Testis (tissue), 2 donors: ENCODE results near the gene SYNRG.

Experiments used
- CTCF ChIP-seq, 3 experiments: fragments of 450-650 bp in 2 of 3; fragments of 200-600 bp in 1 of 3; sonication (generic) in 1 of 3; IDR thresholded peaks; one replicate each; pipeline ENCODE4 v1.5.1; 2016 to 2019; ENCODE audit warnings: antibody characterized with exemption in 3 of 3, mild to moderate bottlenecking in 2 of 3, moderate library complexity in 1 of 3
- POLR2A ChIP-seq: fragments of 450-650 bp; IDR thresholded peaks from one replicate; pipeline ENCODE4 v1.6.1; 2017; ENCODE audit warnings: antibody characterized with exemption, mild to moderate bottlenecking, moderate library complexity

DNA sequence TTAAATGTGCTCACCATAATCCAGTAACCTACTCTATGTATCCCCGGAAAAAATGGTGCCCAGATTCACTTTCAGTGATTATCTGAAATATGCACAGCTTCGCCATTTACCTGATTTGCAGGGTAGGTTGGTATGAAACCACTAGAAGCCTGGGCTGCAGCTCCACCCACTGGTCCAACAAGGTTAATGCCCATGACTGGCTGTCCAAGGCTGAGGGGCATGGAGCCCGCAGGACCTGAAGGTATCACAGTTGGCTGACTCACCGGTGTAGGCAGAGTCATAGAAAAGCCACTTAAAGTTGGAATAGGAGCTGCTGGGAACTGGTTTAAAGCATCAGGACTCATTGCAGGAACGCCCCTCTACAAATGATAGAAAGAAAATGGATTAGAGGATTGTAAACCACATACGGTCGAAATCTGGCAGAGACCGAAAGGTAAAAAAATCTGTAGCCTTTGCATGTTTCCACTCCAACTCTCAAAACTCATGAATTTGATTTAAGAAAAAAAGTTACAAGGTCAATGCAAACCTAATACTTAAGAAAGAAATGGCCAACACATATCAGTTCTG, 38.6 kb downstream of the SYNRG start:
- peak in 2 of 3 experiments; percentile 18 to 22 for TF ChIP-seq CTCF (IDR thresholded peaks at IDR 0.05)
- no peak for TF ChIP-seq POLR2A
